Vagina (tissue), 2 donors: ENCODE results near the gene TLE3.

Source experiments
- CTCF ChIP-seq, 3 experiments: fragments of 450-650 bp in 2 of 3; fragments of 200-600 bp in 1 of 3; sonication (generic) in 1 of 3; IDR thresholded peaks; one replicate each; pipeline ENCODE4 v1.5.1; 2017 to 2019; ENCODE audit warnings: antibody characterized with exemption in 3 of 3, mild to moderate bottlenecking in 2 of 3, moderate library complexity in 2 of 3
- POLR2A ChIP-seq, 2 donors: fragments of 450-650 bp; IDR thresholded peaks; one replicate each; pipeline ENCODE4 v1.6.1; 2017; ENCODE audit warnings: antibody characterized with exemption in 2 of 2, mild to moderate bottlenecking in 2 of 2, moderate library complexity in 2 of 2
- POLR2AphosphoS5 ChIP-seq, 2 donors: sonication (generic); formaldehyde crosslinking; IDR thresholded peaks; one replicate each; pipeline ENCODE4 v1.9.0; 2017; ENCODE audit warnings: antibody characterized with exemption in 2 of 2, mild to moderate bottlenecking in 2 of 2, low read depth in 1 of 2; ENCODE audit not compliant: insufficient read depth in 1 of 2

DNA sequence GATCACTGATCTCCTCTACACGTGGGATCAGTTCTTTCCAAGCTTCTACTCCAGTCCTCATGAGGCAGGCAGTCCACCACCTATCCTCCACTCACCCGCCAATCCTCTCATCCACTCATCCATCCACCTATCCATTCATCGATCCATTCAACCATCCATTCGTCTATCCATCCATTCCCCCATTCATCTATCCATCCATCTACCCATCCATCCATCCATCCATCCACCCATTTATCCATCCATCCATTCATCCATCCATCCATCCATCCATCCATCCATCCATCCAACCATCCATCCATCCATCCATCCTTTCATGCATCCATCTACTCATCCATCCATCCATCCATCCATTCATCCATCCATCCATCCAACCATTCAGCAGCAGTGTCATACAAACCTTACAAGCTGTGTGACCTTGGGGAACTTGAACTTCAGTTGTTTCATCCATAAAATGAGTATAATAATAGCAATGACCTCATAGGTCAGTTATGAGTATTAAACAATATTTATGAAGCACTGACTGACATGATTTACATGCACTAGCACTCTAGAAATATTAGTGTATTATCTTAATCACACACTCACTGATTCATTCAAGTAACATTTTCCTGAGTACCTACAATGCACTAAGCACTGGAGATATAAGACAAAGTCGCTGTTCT is 55.0 kb downstream of the TLE3 start:
- TF ChIP-seq POLR2A (IDR thresholded peaks at IDR 0.05) (no peak), CTCF (IDR thresholded peaks at IDR 0.05) (no peak), POLR2AphosphoS5 (IDR thresholded peaks at IDR 0.05; ENCODE audit: insufficient read depth in 1 of 2, low read depth in 1 of 2) (no peak)
